ENCODE data around the gene KIRREL1.

Gene KIRREL1

GRCh38 chr1:158147869-158148268 lies 154.4 kb downstream of the KIRREL1 start:
- H3K27me3 ChIP-seq (ENCODE audit: insufficient read depth, low read length, poor library complexity): no peaks in the 10 kb centered on the region
- no peak overlapping the region for H3K4me2 ChIP-seq (ENCODE audit: low read length)
- WGBS (ENCODE audit: extremely low coverage, insufficient coverage, low lambda C conversion rate): no CpG with 5 or more reads among the region's 3 CpGs
- no peak overlapping the region for H3K4me3 ChIP-seq (ENCODE audit: low read length)
- H2BK120ac ChIP-seq (ENCODE audit: low read depth, low read length): no peak overlapping the region
- no peak overlapping the region for H2BK5ac ChIP-seq (ENCODE audit: low read length)
- no peaks in the 10 kb centered on the region for H3K36me3 ChIP-seq (ENCODE audit: control insufficient read depth, insufficient read depth, low read length)
- H4K8ac ChIP-seq (ENCODE audit: low read depth, low read length): no peak overlapping the region
- no peak overlapping the region for H4K5ac ChIP-seq (ENCODE audit: low read length)
- H3K18ac ChIP-seq (ENCODE audit: low read length): no peak overlapping the region
- DNase-seq: no peak
- H2AK5ac ChIP-seq (ENCODE audit: low read length): no peak overlapping the region
- no peak overlapping the region for H3K23ac ChIP-seq (ENCODE audit: low read length)
- no peaks in the 10 kb centered on the region for H3K79me1 ChIP-seq (ENCODE audit: low read length)
- H3K4ac ChIP-seq (ENCODE audit: low read depth, low read length): no peak overlapping the region
- no peak overlapping the region for H2BK15ac ChIP-seq (replicated peaks; ENCODE audit: low read depth)
- no peak overlapping the region for H3K9ac ChIP-seq (ENCODE audit: low read length)
- no peaks in the 10 kb centered on the region for H3K79me2 ChIP-seq (ENCODE audit: control insufficient read depth, insufficient read depth, low read length)
- no peak overlapping the region for H3K27ac ChIP-seq (ENCODE audit: low read depth, low read length)
- H3K4me1 ChIP-seq (ENCODE audit: control insufficient read depth, low read depth, low read length): no peaks in the 10 kb centered on the region
- no peak overlapping the region for H3K56ac ChIP-seq (ENCODE audit: low read length)

GRCh38 chr1:158148468-158148867 lies 155.0 kb downstream of the KIRREL1 start:
- Histone ChIP-seq H3K23ac (ENCODE audit: low read length) (no peak overlapping the region), H3K27me3 (ENCODE audit: insufficient read depth, low read length, poor library complexity) (no peaks in the 10 kb centered on the region), H3K18ac (ENCODE audit: low read length) (no peak overlapping the region), H3K36me3 (ENCODE audit: control insufficient read depth, insufficient read depth, low read length) (no peaks in the 10 kb centered on the region), H3K4ac (ENCODE audit: low read depth, low read length) (no peak overlapping the region), H3K79me2 (ENCODE audit: control insufficient read depth, insufficient read depth, low read length) (no peaks in the 10 kb centered on the region), H3K56ac (ENCODE audit: low read length) (no peak overlapping the region), H2BK120ac (ENCODE audit: low read depth, low read length) (no peak overlapping the region), H4K8ac (ENCODE audit: low read depth, low read length) (no peak overlapping the region), H3K4me2 (ENCODE audit: low read length) (no peak overlapping the region), H4K5ac (ENCODE audit: low read length) (peak overlapping the region; percentile 17), H2BK15ac (replicated peaks; ENCODE audit: low read depth) (no peak overlapping the region), H3K27ac (ENCODE audit: low read depth, low read length) (no peak overlapping the region), H3K4me1 (ENCODE audit: control insufficient read depth, low read depth, low read length) (no peaks in the 10 kb centered on the region), H3K4me3 (ENCODE audit: low read length) (no peak overlapping the region), H2AK5ac (ENCODE audit: low read length) (no peak overlapping the region), H2BK5ac (ENCODE audit: low read length) (no peak overlapping the region), H3K9ac (ENCODE audit: low read length) (no peak overlapping the region), H3K79me1 (ENCODE audit: low read length) (no peaks in the 10 kb centered on the region)
- WGBS (ENCODE audit: extremely low coverage, insufficient coverage, low lambda C conversion rate): no CpG with 5 or more reads among the region's 1 CpG
- DNase-seq: no peak

GRCh38 chr1:158149175-158149574 lies 155.7 kb downstream of the KIRREL1 start:
- WGBS (ENCODE audit: extremely low coverage, insufficient coverage, low lambda C conversion rate): no CpG with 5 or more reads among the region's 8 CpGs
- DNase-seq: no peak
- Histone ChIP-seq H3K4me2 (ENCODE audit: low read length) (peak overlapping the region; percentile 11), H4K5ac (ENCODE audit: low read length) (peak overlapping the region; percentile 17), H3K36me3 (ENCODE audit: control insufficient read depth, insufficient read depth, low read length) (no peaks in the 10 kb centered on the region), H2BK5ac (ENCODE audit: low read length) (no peak overlapping the region), H3K27ac (ENCODE audit: low read depth, low read length) (no peak overlapping the region), H3K79me1 (ENCODE audit: low read length) (no peaks in the 10 kb centered on the region), H3K4me3 (ENCODE audit: low read length) (no peak overlapping the region), H3K9ac (ENCODE audit: low read length) (peak overlapping the region; percentile 13), H3K79me2 (ENCODE audit: control insufficient read depth, insufficient read depth, low read length) (no peaks in the 10 kb centered on the region), H3K56ac (ENCODE audit: low read length) (peak overlapping the region; percentile 35), H3K4me1 (ENCODE audit: control insufficient read depth, low read depth, low read length) (no peaks in the 10 kb centered on the region), H3K18ac (ENCODE audit: low read length) (no peak overlapping the region), H4K8ac (ENCODE audit: low read depth, low read length) (peak overlapping the region; percentile 78), H2AK5ac (ENCODE audit: low read length) (peak overlapping the region; percentile 68), H3K4ac (ENCODE audit: low read depth, low read length) (no peak overlapping the region), H3K27me3 (ENCODE audit: insufficient read depth, low read length, poor library complexity) (no peaks in the 10 kb centered on the region), H2BK15ac (replicated peaks; ENCODE audit: low read depth) (no peak overlapping the region), H3K23ac (ENCODE audit: low read length) (no peak overlapping the region), H2BK120ac (ENCODE audit: low read depth, low read length) (no peak overlapping the region)

Measured in mesendoderm (in vitro differentiated cells).